NCI-H82 treated with DMSO at 0.1 percent for 48 hours (cell line): ENCODE results near the gene ITGB3BP.
"Not testable (repeated sequence)": the region's sequence is repeated elsewhere in the genome, so short reads cannot be mapped to it uniquely, and the experiment has no call there.

Experiments
- DNase-seq: peaks from one replicate; lab custom pipeline; 2025; ENCODE audit not compliant: unreplicated experiment; lab: John Stamatoyannopoulos, UW

ITGB3BP gene, protein sequence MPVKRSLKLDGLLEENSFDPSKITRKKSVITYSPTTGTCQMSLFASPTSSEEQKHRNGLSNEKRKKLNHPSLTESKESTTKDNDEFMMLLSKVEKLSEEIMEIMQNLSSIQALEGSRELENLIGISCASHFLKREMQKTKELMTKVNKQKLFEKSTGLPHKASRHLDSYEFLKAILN

DNA sequence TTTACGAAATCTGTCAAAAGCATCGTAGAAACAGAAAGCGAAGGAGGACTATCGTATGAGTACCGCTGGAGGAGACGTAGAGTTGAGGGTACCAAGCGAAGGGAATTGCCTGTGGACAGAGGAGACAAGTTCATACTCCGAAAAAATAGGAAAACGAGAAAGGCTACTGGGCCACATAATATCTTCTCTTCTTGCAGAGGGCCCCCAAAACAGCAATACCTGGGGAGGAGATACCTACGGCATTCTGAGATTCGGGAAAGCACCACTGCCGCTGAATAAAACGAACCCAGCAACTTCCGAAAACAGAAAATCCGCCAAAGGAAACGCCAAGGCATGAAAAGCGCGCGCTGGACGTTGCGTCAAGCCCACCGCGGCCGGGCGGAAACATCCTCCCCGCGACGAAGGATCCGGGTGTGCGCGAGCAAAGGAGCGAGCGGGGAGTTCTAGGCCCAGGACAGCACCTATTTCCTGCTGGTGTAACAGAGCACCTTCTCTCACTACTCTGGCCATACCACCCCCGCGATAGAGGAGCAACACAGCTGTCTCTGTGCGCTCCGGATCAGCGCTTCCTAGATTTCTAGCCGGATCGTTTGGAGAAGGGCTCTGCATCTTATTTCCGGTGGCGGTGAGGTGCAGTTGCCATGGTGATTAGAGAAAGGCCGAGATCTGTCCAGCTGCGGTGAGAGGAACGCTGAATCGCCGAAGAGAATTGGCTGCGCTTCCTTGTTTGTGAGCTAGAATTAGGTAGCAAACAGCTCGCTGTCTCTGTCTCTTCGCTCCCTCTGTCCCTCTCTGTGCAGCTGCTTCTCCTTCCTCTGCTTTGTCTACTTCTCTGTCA lies at the start of gene ITGB3BP, which contains the start of gene EFCAB7:
ITGB3BP (minus strand) TSS at position 335 of the 838 bp plus-strand sequence; CDS start at position 243, 92 bp downstream.
EFCAB7 (plus strand) TSS at position 635 of the 838 bp plus-strand sequence. CDS start 2,048 bp downstream, outside the sequence.
- DNase-seq = peak; percentile 96

- not testable (repeated sequence) for DNase-seq
Measured at GRCh38 chr1:63572686-63573085, 49.7 kb upstream of the ITGB3BP start.

DNA sequence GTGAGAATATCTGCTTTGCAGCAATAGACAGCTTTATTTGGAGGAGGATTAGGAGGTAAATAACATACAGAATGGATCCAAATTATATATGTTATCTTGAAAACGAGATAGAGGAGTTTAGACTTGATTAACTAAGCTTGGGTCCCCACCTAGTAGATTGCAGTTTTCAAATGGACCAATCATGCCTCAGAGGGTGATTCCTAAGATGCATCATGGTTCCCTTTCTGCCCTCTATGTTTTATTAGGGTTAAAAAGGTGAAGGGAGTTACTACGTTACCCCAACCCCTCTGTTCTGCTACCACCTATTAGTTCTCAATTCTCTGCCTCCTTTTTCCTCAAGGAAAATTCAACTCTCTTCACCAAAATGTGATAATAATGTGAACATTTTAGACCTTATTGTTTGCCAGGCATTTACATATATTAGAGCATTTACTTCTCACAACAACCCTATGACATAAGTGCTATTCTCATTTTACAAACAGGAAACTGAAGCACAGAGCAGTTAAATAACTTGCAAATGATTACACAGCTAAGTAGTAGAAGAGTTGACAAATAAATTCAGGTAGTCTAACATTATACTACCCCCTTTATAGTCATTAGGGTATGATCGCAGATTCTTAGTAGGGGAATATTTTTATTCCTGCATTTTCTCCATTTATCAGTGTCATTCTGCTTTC lies 46.8 kb upstream of the ITGB3BP start:
- no peak for DNase-seq

DNA sequence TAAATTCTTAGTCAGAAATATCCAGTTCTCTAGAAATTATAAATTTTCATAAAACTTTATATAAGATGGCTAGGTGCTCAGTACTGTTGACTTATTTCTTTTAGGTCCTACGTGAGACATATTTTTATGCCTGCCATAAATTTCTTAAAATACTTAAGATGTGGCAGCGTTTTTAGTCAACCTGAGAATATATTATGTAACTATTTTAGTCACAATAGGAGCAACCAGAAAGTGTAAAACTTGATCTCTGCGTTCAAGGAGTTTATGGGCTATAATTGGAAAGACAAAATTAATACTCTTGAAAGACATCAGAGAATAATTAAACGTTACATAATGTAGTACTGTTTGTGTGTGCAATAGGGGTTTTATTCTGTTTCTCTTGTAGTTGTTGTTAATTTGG lies 46.0 kb upstream of the ITGB3BP start:
- DNase-seq = no peak

GRCh38 chr1:63563745-63564144 lies 40.7 kb upstream of the ITGB3BP start:
- no peak for DNase-seq

- DNase-seq = no peak
Measured at GRCh38 chr1:63559357-63559756, 36.3 kb upstream of the ITGB3BP start.

DNA sequence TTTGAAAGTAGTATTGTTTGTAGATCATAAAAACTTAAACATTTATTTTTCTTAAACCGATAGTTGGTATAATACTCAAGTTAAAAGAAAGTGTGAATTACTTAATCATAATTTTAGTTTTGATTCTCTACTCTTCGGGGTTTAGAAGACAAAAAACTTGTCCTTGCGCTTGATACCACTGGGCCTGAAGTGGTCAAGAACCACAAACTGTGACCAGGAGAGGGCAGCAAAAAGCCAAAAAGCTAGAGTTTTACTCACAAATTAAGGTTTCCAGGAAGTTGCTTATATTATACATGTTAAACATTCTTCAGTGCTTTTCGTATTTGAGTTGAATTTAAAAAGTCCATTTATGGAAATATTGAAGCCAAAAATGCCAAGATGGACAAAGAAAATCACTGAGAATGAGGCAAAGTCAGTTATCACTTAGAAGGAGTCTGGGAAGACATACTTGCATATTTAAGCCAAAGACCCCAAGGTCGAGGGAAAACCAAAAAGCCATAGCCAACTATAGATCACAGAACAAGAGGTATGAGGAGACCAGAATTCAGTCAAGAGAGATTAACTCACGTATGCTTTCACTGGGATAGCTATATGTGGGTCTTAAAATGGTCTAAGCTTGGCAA lies 34.5 kb upstream of the ITGB3BP start:
- DNase-seq = no peak

DNA sequence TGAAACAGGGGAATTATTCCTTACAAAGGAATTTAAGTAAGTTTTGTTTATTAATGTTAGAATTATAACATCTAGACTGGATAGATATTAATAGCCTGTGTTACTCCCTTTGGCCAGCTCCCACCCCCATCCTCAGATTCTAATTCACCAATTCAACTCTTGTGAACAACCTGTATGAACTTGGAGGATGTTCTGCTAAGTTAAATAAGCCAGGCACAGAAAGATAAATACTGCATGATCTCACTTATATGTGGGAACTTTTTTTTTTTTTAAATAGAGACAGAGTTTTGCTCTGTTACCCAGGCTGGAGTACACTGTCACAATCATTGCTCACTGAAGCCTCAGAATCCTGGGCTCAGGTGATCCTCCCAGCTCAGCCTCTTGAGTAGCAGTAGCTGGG lies 32.5 kb upstream of the ITGB3BP start:
- DNase-seq = no peak

- DNase-seq = no peak
Measured at GRCh38 chr1:63548877-63549276, 25.9 kb upstream of the ITGB3BP start.

- no peak for DNase-seq
Measured at GRCh38 chr1:63548303-63548702, 25.3 kb upstream of the ITGB3BP start.

- DNase-seq = no peak
Measured at GRCh38 chr1:63547621-63548294, 24.7 kb upstream of the ITGB3BP start.

DNA sequence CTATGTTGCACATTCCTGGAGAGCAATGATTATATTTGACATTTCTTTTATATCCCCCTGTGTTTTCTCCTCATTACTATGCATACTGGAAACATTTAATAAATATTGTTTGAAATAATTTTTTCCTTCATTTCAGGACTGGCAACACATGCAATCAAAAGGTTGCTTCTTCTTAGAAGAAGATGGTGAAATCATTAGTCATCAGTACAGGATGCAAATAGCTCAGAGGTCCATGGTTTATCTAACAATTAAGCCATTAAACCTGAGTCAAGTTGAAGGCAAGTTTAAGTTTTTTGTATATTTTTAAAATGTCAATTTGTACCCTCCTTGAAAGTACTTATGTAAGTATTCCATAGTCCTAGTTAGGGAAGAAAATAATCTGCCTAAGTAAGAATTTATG lies 22.8 kb upstream of the ITGB3BP start:
- DNase-seq = no peak

GRCh38 chr1:63537940-63538339 lies 14.9 kb upstream of the ITGB3BP start:
- no peak for DNase-seq

GRCh38 chr1:63537006-63537405 lies 14.0 kb upstream of the ITGB3BP start:
- no peak for DNase-seq

DNA sequence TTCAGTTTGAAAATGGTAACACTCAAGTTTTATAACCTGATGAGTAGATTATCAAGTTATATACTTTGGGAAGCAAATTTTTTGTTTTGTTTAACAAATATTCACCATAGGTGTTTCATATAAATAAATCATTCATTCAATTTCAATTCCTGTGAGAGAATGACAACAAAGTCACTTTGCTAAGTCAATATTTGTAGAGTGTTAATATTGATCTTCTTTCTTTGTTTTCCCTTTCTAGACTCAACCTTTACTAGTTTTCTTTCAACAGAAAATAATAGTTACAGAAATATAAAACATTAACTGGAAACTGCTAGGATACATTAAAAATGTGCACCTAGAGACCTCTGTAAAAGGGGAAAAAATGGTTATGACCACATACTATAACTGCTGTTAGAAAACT lies 11.4 kb upstream of the ITGB3BP start:
- no peak for DNase-seq

GRCh38 chr1:63533931-63534330 lies 10.9 kb upstream of the ITGB3BP start:
- no peak for DNase-seq

- DNase-seq = no peak
Measured at GRCh38 chr1:63532727-63533126, 9.7 kb upstream of the ITGB3BP start.

DNA sequence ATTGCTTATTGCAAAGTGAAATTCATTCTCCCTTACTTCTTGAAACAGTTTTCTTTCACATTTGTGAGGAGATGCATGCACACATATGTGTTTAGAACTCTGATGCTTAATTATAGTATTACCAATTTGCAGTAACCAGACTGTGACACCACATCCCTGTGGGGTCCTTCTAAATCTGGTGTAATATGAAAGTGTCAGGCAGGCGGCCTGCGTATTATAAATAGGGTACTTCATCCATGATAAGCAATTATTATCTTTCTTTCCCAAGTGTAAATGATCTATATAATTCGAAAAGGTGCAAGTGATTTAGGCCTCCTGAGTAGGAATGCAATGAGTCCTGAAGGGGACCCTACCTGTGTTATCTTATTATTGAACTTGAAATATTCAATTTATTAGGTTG lies 1.2 kb upstream of the ITGB3BP start:
- no peak for DNase-seq

GRCh38 chr1:63523738-63524137 lies 713 bp upstream of the ITGB3BP start:
- DNase-seq = no peak

DNA sequence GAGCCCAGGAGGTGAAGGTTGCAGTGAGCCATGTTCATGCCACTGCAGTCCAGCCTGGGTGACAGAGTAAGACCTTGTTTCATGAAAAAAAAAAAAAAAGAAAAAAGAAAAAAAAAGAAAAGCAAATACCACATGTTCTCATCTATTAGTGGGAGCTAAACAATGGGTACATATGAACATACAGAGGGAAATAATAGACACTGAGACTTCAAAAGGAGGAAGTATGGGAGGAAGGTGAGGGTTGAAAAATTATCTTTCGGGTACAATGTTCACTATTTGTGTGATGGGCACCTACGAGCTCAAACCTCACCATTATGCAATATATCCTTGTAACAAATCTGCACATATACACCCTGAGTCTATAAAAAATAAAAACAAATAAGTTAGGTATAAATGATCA lies 6.4 kb downstream of the ITGB3BP start:
- no peak for DNase-seq

DNA sequence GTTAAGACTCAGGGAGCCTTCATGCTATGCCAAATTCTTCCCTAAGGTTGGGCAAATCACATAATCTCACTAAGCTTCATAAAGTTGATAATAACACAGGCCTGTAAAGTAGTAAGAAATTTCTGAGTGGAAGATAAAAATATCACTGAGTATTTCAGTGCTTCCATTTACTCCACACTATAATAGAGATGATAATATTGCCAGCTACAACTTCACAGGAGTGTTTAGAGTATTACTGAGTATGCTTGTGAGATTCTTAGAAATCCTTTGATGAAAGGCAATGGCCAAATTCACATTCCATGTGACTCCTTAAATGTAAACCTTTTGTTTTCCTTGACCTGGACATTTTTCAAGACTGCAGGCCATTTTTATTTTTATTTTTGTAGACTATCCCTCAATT lies 10.4 kb downstream of the ITGB3BP start:
- DNase-seq = no peak
